ENCODE measurements around the gene DDX11.
"Not testable (repeated sequence)": the region's sequence is repeated elsewhere in the genome, so short reads cannot be mapped to it uniquely, and the experiment has no call there.

DDX11 gene

DNA sequence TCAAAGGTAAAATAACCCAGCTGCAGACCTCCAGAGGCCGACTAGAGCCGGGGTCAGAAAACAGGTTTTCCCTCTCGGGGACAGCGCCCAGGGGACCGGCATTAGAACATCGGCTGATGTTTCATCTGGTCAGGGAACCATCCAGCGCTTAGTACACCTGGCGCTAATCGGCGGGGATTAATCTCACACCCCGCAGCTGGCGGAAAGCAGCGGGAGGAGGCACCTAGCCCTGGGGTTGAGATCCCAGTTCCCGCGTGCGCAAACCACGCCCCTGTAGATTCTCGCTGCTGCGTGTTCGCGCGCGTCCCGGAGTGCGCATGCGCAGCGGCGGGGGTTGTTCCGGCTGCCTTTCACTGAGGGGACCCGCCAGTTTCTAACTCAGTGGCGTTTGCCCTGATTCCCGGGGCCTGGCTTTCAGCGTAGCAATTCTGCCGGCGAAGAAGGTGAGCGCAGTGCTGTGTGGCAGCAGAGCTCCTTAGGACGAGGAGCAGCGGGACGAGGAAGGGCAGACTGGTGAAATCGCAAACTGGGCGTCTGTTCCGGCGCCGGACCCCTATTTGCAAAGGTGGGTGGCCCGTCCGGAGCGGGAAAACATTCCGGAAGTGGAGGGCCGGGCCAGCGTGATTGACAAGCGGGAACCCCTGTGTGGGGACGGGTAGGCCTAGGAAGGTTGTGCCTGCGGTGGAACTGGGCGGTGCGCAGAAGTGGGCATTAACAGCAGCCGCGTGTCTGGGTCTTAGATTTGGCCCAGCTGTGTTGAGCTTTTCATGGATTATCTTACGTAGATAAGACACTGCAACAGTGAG is at the start of gene DDX11:
Gene DDX11 (plus strand): TSS at position 334 of the 806 bp plus-strand sequence. CDS start 4,534 bp downstream, outside the sequence.
- in situ Hi-C loops (cut with HindIII; ENCODE audit: low sequenced_read_pairs): not testable (repeated sequence)
- H3K4me3 ChIP-seq (ENCODE audit: low read depth, low read length): peak within 1 kb of the TSS; percentile 58

DNA sequence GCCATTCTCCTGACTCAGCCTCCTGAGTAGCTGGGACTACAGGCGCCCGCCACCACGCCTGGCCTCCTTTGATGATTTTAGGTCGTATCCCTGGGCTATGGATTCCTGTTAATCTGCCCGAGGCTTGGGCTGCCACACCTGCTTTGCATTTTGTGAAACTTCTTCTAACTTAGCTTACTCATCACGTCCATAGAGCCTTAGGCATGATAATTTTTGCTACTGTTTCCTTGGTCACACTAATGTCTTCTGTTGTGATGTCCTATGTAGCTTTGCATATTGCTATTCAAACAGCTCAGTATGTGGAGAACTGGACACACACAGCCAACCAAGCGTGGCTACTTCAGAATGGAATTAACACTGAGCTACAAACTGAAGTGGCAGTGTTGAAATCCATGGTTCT is 47.5 kb upstream of the DDX11 start:
- TF ChIP-seq, protein P1, sequence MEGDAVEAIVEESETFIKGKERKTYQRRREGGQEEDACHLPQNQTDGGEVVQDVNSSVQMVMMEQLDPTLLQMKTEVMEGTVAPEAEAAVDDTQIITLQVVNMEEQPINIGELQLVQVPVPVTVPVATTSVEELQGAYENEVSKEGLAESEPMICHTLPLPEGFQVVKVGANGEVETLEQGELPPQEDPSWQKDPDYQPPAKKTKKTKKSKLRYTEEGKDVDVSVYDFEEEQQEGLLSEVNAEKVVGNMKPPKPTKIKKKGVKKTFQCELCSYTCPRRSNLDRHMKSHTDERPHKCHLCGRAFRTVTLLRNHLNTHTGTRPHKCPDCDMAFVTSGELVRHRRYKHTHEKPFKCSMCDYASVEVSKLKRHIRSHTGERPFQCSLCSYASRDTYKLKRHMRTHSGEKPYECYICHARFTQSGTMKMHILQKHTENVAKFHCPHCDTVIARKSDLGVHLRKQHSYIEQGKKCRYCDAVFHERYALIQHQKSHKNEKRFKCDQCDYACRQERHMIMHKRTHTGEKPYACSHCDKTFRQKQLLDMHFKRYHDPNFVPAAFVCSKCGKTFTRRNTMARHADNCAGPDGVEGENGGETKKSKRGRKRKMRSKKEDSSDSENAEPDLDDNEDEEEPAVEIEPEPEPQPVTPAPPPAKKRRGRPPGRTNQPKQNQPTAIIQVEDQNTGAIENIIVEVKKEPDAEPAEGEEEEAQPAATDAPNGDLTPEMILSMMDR (IDR thresholded peaks at IDR 0.05; ENCODE audit: low read depth, low read length, missing control alignments): no peak
- no peak overlapping the region for H3K4me3 ChIP-seq (ENCODE audit: low read depth, low read length)
- DNase-seq (ENCODE audit: low read depth): no peak
- in situ Hi-C loops (cut with HindIII; ENCODE audit: low sequenced_read_pairs): no loop called here

More for the DNA sequence above, at the start of gene DDX11:
- peak; percentile 63 for DNase-seq (ENCODE audit: low read depth)

DNA sequence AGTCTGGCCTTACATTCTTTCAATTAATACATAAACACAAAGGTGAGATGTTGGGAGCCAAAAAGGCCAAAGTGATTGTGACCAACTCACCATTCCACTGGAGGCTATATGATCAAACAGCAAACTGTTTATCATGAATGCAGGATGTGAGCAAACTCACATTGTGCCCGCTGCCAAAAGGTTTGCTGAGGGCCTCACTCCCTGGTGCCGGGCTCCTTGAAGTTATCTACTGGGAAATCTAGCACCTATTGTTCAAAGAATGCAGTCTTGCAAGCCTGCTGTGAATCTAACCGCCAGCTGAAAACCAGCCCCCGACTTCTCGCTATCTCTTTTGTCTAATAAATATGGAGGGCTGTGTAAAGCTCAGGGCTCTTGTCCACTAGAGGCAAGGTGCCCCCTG is 46.7 kb upstream of the DDX11 start:
- in situ Hi-C loops (cut with HindIII; ENCODE audit: low sequenced_read_pairs); DNase-seq (ENCODE audit: low read depth); H3K4me3 ChIP-seq (ENCODE audit: low read depth, low read length): not testable (repeated sequence)

DNA sequence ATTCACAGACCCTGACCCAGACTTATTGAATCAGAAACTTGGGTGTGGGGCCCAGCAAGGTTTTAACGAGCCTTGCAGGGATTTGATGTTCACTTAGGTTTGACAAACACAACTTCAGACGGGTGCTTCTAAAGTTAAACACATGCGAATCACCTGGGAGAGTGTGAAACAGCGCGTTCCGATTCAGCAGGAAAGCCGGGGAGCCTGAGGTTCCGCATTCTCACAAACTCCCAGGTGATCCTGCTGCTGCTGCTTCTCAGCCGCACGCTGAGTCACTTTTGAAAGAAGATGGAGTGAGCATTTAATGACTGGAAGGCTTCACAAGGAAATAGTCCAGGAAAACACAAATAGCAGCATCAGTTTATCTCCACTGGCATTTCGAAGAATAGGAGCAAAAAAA is 44.2 kb upstream of the DDX11 start:
- TF ChIP-seq, protein P1 (IDR thresholded peaks at IDR 0.05; ENCODE audit: low read depth, low read length, missing control alignments): no peak
- H3K4me3 ChIP-seq (ENCODE audit: low read depth, low read length): no peak overlapping the region
- in situ Hi-C loops (cut with HindIII; ENCODE audit: low sequenced_read_pairs): no loop called here
- DNase-seq (ENCODE audit: low read depth): no peak

DNA sequence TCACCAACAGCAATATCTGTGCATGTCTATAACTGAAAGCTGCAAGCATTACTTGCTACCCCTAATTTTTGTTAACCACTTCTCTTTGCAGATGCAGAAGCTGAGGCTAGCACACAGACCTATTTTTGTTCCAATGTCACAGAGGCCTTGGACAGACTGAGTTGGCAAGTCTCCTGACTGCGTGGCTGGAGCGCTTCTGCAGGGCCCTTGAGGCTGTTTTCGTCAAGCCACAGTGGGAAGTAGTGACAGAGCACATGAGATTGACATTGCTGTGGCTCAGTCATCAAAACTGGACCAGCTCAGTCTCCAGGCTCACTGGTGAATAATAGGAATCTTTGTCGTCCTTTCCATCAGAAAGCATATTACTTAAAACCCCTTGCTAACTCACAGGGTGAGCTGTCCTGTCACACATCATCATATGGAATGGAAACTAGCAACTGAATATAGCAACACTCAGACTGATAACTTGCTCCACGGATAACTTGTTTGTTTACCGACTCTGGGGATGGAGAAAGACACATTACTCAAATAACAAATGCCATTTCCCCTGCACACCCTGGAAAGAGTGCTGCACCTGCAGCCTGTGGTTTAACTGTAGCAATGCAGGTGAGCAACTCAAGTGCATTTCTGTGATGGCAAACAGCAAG is 43.6 kb upstream of the DDX11 start:
- in situ Hi-C loops (cut with HindIII; ENCODE audit: low sequenced_read_pairs): no loop called here
- TF ChIP-seq, protein P1 (IDR thresholded peaks at IDR 0.05; ENCODE audit: low read depth, low read length, missing control alignments): no peak
- DNase-seq (ENCODE audit: low read depth): no peak
- no peak overlapping the region for H3K4me3 ChIP-seq (ENCODE audit: low read depth, low read length)

DNA sequence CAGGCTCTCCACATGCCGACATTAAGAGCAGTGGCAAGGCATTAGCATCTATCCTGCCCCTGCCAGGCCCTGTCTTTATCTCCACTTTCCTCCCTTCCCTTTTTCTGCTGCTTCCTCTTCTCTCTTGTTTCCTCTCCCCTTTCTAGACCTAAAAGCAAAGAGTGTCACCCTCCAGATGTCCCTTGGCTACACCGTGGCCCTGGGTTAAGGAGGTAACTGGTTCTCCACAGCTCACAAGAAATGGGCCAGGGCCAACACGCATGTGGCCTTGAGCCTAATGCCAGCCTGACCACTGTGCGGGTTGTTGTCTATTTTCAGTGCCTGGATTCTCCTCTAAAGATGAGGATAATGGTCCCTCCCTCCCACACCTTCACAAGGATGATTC is 41.7 kb upstream of the DDX11 start:
- H3K4me3 ChIP-seq (ENCODE audit: low read depth, low read length): no peak overlapping the region
- TF ChIP-seq, protein P1 (IDR thresholded peaks at IDR 0.05; ENCODE audit: low read depth, low read length, missing control alignments): no peak
- DNase-seq (ENCODE audit: low read depth): no peak
- in situ Hi-C loops (cut with HindIII; ENCODE audit: low sequenced_read_pairs): no loop called here

DNA sequence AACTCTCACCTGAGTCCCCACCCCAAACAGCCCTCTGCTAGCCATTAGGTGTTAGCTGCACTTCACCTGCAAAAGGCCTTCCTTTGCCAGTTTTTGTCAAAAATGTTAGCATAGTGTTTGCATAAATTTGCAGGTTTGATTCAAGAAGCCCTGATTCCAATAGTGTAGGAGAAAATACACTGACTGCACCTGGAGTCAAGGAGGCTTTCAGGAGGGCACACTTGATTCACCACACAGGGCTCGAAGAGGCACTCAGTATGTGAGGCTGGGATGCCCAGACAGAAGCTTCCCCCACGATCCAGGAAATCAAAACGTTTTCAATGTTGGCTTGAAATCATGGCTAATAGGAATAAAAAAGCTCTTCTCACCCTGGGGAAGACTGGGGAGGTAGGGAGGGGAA is 40.5 kb upstream of the DDX11 start:
- TF ChIP-seq, protein P1 (IDR thresholded peaks at IDR 0.05; ENCODE audit: low read depth, low read length, missing control alignments): no peak
- in situ Hi-C loops (cut with HindIII; ENCODE audit: low sequenced_read_pairs): no loop called here
- H3K4me3 ChIP-seq (ENCODE audit: low read depth, low read length): no peak overlapping the region
- DNase-seq (ENCODE audit: low read depth): no peak
